NT2/D1 (cell line): ENCODE measurements around the gene CACNA1A.

Experiments used
- YY1 ChIP-seq: IDR thresholded peaks from 2 replicates; pipeline ENCODE4 v1.6.1; 2011; ENCODE audit not compliant: insufficient read length, insufficient read depth
- ZNF274 ChIP-seq: IDR thresholded peaks from 2 replicates; pipeline ENCODE4 v1.6.1; 2011; ENCODE audit warnings: mild to moderate bottlenecking, low read depth, low read length

- TF ChIP-seq ZNF274 (no peak), YY1 (no peak)
Observed at GRCh38 chr19:13427273-13428051, 78.8 kb downstream of the CACNA1A start.
